K562 (cell line): Measurements from ENCODE around the gene SNIP1. TPM values are rescaled to one million over a fixed set of nuclear protein-coding genes. Genes with fewer than 3 reads are reported as not detected.

Experiments used
- ATAC-seq: fragments of 200-7000 bp; cut with Tn5 transposase; 3 replicates; pipeline ENCODE4 v1.9.1; 2020; ENCODE audit warnings: moderate library complexity
- BruUV-seq: library from RNA; stranded (reverse); fragments of 400-500 nt; replicated peaks from 2 replicates; lab custom pipeline; 2021; lab: Mats Ljungman, UMichigan
- CTCF ChIA-PET: fragments of 300-600 bp; formaldehyde crosslinking; extraction: SDS; loops from one replicate; lab custom pipeline; 2021; ENCODE audit warnings: low intra/inter-chr PET ratio; lab: Yijun Ruan, JAX
- POLR2A ChIA-PET: fragments of 300-600, 350-650 bp; sonication (Branson Sonifier 250); formaldehyde crosslinking; extraction: SDS; loops from one replicate; lab custom pipeline; 2021; ENCODE audit warnings: antibody characterized with exemption, inconsistent platforms; lab: Yijun Ruan, JAX
- DNase-seq, 4 experiments: peaks; one replicate each; pipeline versions ENCODE4 v3.0.0 to v3.0.0-alpha.2; 2011 to 2018; ENCODE audit warnings: low spot score in 3 of 4, mixed read lengths in 3 of 4; ENCODE audit errors: extremely low read depth in 1 of 4
- FAIRE-seq: peaks from 2 replicates; lab custom pipeline; 2011; peaks lifted over from hg19 to GRCh38; lab: Jason Lieb, UNC
- H2AFZ ChIP-seq: 2 replicates; pipeline ENCODE4 v1.6.0; 2011; ENCODE audit warnings: low read depth, low read length, control low read depth, inconsistent platforms
- H3K27ac ChIP-seq: fragments of 200-600 bp; 3 replicates; pipeline ENCODE4 v1.8.0; 2011; ENCODE audit warnings: low read depth, mild to moderate bottlenecking, control low read depth, inconsistent platforms, low read length, moderate library complexity, mixed read lengths; ENCODE audit errors: extremely low read depth
- H3K27me3 ChIP-seq, 2 experiments: fragments of 300-600 bp in 1 of 2; 2 replicates in 1 of 2; 3 replicates in 1 of 2; pipeline versions ENCODE4 v1.6.0 to v1.8.0; 2011; ENCODE audit warnings: inconsistent platforms in 2 of 2, low read length in 2 of 2, mild to moderate bottlenecking in 1 of 2, mixed read lengths in 1 of 2, moderate library complexity in 1 of 2; ENCODE audit not compliant: control insufficient read depth in 2 of 2, insufficient read depth in 2 of 2
- H3K36me3 ChIP-seq: fragments of 300-600 bp; 3 replicates; pipeline ENCODE4 v1.8.0; 2011; ENCODE audit warnings: mild to moderate bottlenecking, low read length, inconsistent platforms; ENCODE audit not compliant: control insufficient read depth, insufficient read depth
- H3K4me1 ChIP-seq, 2 experiments: fragments of 200-600 bp in 1 of 2; replicated peaks in 1 of 2; 2 replicates in 1 of 2; 3 replicates in 1 of 2; pipeline versions ENCODE4 v1.5.1 to v1.8.0; 2011; ENCODE audit warnings: inconsistent platforms in 2 of 2, low read length in 2 of 2, mild to moderate bottlenecking in 1 of 2, mixed read lengths in 1 of 2, moderate library complexity in 1 of 2; ENCODE audit not compliant: control insufficient read depth in 2 of 2, insufficient read depth in 2 of 2
- H3K4me2 ChIP-seq: 2 replicates; pipeline ENCODE4 v1.6.1; 2011; ENCODE audit warnings: low read length, control low read depth, inconsistent platforms, mixed read lengths; ENCODE audit not compliant: insufficient read depth
- H3K4me3 ChIP-seq: fragments of 200-600 bp; sonication (generic), shearing (Covaris generic); 2 replicates; pipeline ENCODE4 v1.5.1; 2016; ENCODE audit warnings: control low read depth, inconsistent platforms
- H3K79me2 ChIP-seq: fragments of 200-600 bp; 3 replicates; pipeline ENCODE4 v1.8.0; 2011; ENCODE audit warnings: low read length, inconsistent platforms; ENCODE audit not compliant: control insufficient read depth, insufficient read depth
- H3K9ac ChIP-seq, 2 experiments: 2 replicates each; pipeline versions ENCODE4 v1.6.0 to v1.6.1; 2011; ENCODE audit warnings: low read depth in 2 of 2, low read length in 2 of 2, control low read depth in 1 of 2, inconsistent platforms in 1 of 2, mild to moderate bottlenecking in 1 of 2, mixed read lengths in 1 of 2; ENCODE audit not compliant: insufficient read depth in 1 of 2
- H3K9me1 ChIP-seq: one replicate; pipeline ENCODE4 v1.6.0; 2011; ENCODE audit warnings: inconsistent platforms, mild to moderate bottlenecking, low read length, moderate library complexity; ENCODE audit not compliant: control insufficient read depth, insufficient read depth
- H3K9me3 ChIP-seq: replicated peaks from 2 replicates; pipeline ENCODE4 v1.5.1; 2011; ENCODE audit warnings: low read depth, low read length, inconsistent platforms; ENCODE audit not compliant: control insufficient read depth, insufficient read depth
- H4K20me1 ChIP-seq: replicated peaks from 2 replicates; pipeline ENCODE4 v1.6.1; 2011; ENCODE audit warnings: low read length, inconsistent platforms, mixed read lengths; ENCODE audit not compliant: control insufficient read depth, insufficient read depth
- NFRKB ChIP-seq: fragments of 450-650 bp; IDR thresholded peaks from 2 replicates; pipeline ENCODE4 v1.6.1; 2016; ENCODE audit warnings: low read depth
- PRDM10 ChIP-seq: fragments of 450-650 bp; IDR thresholded peaks from 2 replicates; pipeline ENCODE4 v1.6.1; 2018; ENCODE audit not compliant: partially characterized antibody
- WGBS: fragments of 100-300 bp; shearing (Covaris generic); methylation state at CpG from one replicate; pipeline ENCODE4 v1.1.6; 2016; ENCODE audit warnings: low coverage, mixed read lengths; ENCODE audit not compliant: insufficient coverage; ENCODE audit errors: missing lambda C conversion rate; 5-methylcytosine and 5-hydroxymethylcytosine counted together
- in situ Hi-C: fragments of 300-500 bp; cut with MboI; formaldehyde crosslinking; loops from 4 replicates; pipeline ENCODE4 v1.15.0; 2018; ENCODE audit warnings: inconsistent platforms, mixed read lengths
- intact Hi-C: fragments of 100-400 bp; cut with micrococcal nuclease; formaldehyde crosslinking; loops from 2 replicates; pipeline ENCODE4 v1.14.2; 2022
- polyA plus RNA-seq, 8 experiments: library from polyadenylated mRNA; depleted of rRNA in 4 of 8; stranded (reverse) in 5 of 8; unstranded in 3 of 8; fragments of >200 nt; fragmentation: Nextera tagmentation in 2 of 8; fragmentation: Illumina TruSeq in 1 of 8; extraction: Ambion mirVana in 2 of 8; extraction: Trizol in 1 of 8; gene quantifications; 2 replicates each; pipeline versions ENCODE4 v1.2.1 to v1.2.3, GENCODE V29; 2011 to 2014; ENCODE audit warnings: inconsistent platforms in 1 of 8, missing spikeins in 1 of 8
- total RNA-seq, 7 experiments: library from RNA; depleted of rRNA in 6 of 7; stranded (reverse); fragments of >200 nt in 6 of 7; fragmentation: Illumina TruSeq in 2 of 7; extraction: Trizol in 2 of 7; gene quantifications; 2 replicates each; pipeline versions ENCODE4 v1.2.1 to v1.2.3, GENCODE V29; 2011 to 2021; ENCODE audit warnings: low replicate concordance in 1 of 7
- TF ChIP-seq, protein P1 (sequence below): sonication (generic); formaldehyde crosslinking; IDR thresholded peaks from 2 replicates; pipeline ENCODE4 v1.8.0; 2022; ENCODE audit warnings: missing genetic modification reagents, mild to moderate bottlenecking, borderline replicate concordance

SNIP1 gene
- total and polyA plus RNA-seq, 9 of the 15 experiments (the other 6 are each of a cell fraction or from before 2014, with no cell fraction given): 2.9 to 25.9 (median 14.6) TPM

- 51% methylated on average over 3 of the region's 3 CpGs for WGBS
Observed at GRCh38 chr1:37557402-37557801, 3.3 kb upstream of the SNIP1 start.

More at GRCh38 chr1:37557402-37557801, 3.3 kb upstream of the SNIP1 start:
- H3K27ac ChIP-seq: no peak overlapping the region; the same call in 2 of the 3 replicates
- H2AFZ ChIP-seq: peak overlapping the region; percentile 99
- ChIA-PET POLR2A (interaction anchor here (0.6 to 1.3 kb wide), 10 partner anchors 9 to 1397 kb away, joined by 3 to 4 read pairs (median 3); no protein-coding TSS in a partner anchor), CTCF (no interaction called here)
- H3K4me1 ChIP-seq: peaks cover 46 to 47% of the 10 kb centered on the region in 2 experiments
- H3K9me3 ChIP-seq: peaks cover 9% of the 10 kb centered on the region
- intact Hi-C loops: loop anchor here (5.0 to 10.0 kb wide), 3 partner anchors 45 to 135 kb away; partner anchors contain the start of genes CDCA8, MEAF6 and ZC3H12A
- H3K9me1 ChIP-seq: peaks cover 10% of the 10 kb centered on the region
- 0 out of 2 replicates have a peak, but pooled peaks cover 14% of the 10 kb centered on the region for H4K20me1 ChIP-seq
- TF ChIP-seq NFRKB (no peak), PRDM10 (peak; percentile 71)
- TF ChIP-seq, protein P1, sequence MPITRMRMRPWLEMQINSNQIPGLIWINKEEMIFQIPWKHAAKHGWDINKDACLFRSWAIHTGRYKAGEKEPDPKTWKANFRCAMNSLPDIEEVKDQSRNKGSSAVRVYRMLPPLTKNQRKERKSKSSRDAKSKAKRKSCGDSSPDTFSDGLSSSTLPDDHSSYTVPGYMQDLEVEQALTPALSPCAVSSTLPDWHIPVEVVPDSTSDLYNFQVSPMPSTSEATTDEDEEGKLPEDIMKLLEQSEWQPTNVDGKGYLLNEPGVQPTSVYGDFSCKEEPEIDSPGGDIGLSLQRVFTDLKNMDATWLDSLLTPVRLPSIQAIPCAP (CRISPR knock-in tag): 0 out of 2 replicates have a peak, but pooled peaks have one; percentile 15
- H3K4me3 ChIP-seq: no peak overlapping the region
- no peak for ATAC-seq
- DNase-seq: no peak
- no peaks in the 10 kb centered on the region for H3K27me3 ChIP-seq
- peaks cover 20% of the 10 kb centered on the region for H3K36me3 ChIP-seq
- H3K9ac ChIP-seq: no peak overlapping the region
- in situ Hi-C loops: no loop called here
- BruUV-seq: no TSS peak
- no peak for FAIRE-seq
- H3K79me2 ChIP-seq: peaks cover 18% of the 10 kb centered on the region
- peak overlapping the region; percentile 81 for H3K4me2 ChIP-seq
